ENCODE results near the gene MICALL1.

Gene MICALL1

GRCh38 chr22:37959231-37959825 lies 53.2 kb downstream of the MICALL1 start:
- DNase-seq (ENCODE audit: low spot score) = no peak
- TF ChIP-seq, protein P1, sequence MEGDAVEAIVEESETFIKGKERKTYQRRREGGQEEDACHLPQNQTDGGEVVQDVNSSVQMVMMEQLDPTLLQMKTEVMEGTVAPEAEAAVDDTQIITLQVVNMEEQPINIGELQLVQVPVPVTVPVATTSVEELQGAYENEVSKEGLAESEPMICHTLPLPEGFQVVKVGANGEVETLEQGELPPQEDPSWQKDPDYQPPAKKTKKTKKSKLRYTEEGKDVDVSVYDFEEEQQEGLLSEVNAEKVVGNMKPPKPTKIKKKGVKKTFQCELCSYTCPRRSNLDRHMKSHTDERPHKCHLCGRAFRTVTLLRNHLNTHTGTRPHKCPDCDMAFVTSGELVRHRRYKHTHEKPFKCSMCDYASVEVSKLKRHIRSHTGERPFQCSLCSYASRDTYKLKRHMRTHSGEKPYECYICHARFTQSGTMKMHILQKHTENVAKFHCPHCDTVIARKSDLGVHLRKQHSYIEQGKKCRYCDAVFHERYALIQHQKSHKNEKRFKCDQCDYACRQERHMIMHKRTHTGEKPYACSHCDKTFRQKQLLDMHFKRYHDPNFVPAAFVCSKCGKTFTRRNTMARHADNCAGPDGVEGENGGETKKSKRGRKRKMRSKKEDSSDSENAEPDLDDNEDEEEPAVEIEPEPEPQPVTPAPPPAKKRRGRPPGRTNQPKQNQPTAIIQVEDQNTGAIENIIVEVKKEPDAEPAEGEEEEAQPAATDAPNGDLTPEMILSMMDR (IDR thresholded peaks at IDR 0.05; ENCODE audit: extremely low read depth, insufficient read depth, missing control alignments) = no peak
- in situ Hi-C loops (cut with MboI; ENCODE audit: low pct_unique_long_range_greater_than_20kb, low sequenced_read_pairs, unreplicated experiment) = no loop called here

GRCh38 chr22:37961062-37961461 lies 55.0 kb downstream of the MICALL1 start:
- in situ Hi-C loops (cut with MboI; ENCODE audit: low pct_unique_long_range_greater_than_20kb, low sequenced_read_pairs, unreplicated experiment) = no loop called here
- no peak for DNase-seq (ENCODE audit: low spot score)
- TF ChIP-seq, protein P1 (IDR thresholded peaks at IDR 0.05; ENCODE audit: extremely low read depth, insufficient read depth, missing control alignments) = no peak

DNA sequence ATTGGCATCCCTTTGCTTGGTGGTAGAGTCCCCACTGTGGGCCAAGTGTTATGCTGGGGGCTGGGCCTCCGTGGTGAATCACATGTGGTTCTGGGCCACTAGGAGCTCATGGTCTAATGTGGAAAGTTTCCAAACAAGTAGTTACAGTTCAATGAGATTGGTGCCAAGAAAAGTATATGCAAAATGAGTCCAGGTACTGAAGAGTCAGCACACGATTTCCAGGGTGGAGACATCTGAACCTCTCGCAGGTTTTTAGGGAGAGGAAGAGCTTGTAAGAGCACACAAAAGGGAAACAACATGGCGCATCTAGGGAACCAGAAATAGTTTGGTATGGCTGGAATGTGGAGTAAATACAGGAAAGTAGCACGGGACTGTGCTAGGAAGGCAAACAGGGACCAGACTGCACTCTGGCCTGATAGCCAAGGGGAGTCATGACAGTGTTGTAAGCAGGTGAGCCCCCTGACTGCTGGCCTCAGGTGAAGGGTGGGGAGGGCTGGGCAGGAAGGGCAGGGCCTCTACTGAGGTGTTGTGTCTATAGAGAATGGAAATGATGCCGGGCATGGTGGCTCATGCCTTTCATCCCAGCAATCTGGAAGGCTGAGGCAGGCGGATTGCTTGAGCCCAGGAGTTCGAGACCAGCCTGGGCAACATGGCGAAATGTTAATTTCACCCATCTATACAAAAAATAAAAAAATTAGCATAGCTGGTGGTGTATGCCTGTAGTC lies 60.0 kb downstream of the MICALL1 start:
- in situ Hi-C loops (cut with MboI; ENCODE audit: low pct_unique_long_range_greater_than_20kb, low sequenced_read_pairs, unreplicated experiment) = no loop called here
- TF ChIP-seq, protein P1 (IDR thresholded peaks at IDR 0.05; ENCODE audit: extremely low read depth, insufficient read depth, missing control alignments) = no peak
- DNase-seq (ENCODE audit: low spot score) = no peak

GRCh38 chr22:37967147-37967546 lies 61.0 kb downstream of the MICALL1 start:
- DNase-seq (ENCODE audit: low spot score) = no peak
- TF ChIP-seq, protein P1 (IDR thresholded peaks at IDR 0.05; ENCODE audit: extremely low read depth, insufficient read depth, missing control alignments) = no peak
- in situ Hi-C loops (cut with MboI; ENCODE audit: low pct_unique_long_range_greater_than_20kb, low sequenced_read_pairs, unreplicated experiment) = no loop called here

GRCh38 chr22:37967637-37968451 lies 61.7 kb downstream of the MICALL1 start:
- DNase-seq (ENCODE audit: low spot score) = no peak
- TF ChIP-seq, protein P1 (IDR thresholded peaks at IDR 0.05; ENCODE audit: extremely low read depth, insufficient read depth, missing control alignments) = no peak
- in situ Hi-C loops (cut with MboI; ENCODE audit: low pct_unique_long_range_greater_than_20kb, low sequenced_read_pairs, unreplicated experiment) = no loop called here

GRCh38 chr22:37968452-37969251 lies 62.6 kb downstream of the MICALL1 start:
- no peak for DNase-seq (ENCODE audit: low spot score)
- in situ Hi-C loops (cut with MboI; ENCODE audit: low pct_unique_long_range_greater_than_20kb, low sequenced_read_pairs, unreplicated experiment) = no loop called here
- TF ChIP-seq, protein P1 (IDR thresholded peaks at IDR 0.05; ENCODE audit: extremely low read depth, insufficient read depth, missing control alignments) = no peak
